Activated naive CD4-positive, alpha-beta T cell treated with anti-CD3 and anti-CD28 coated beads for 36 hours (primary cell): ENCODE results near the gene NFKB2. TPM values are rescaled to one million over a fixed set of nuclear protein-coding genes. Genes with fewer than 3 reads are reported as not detected.
A peak's percentile ranks its signal among the peaks of the same experiment; 100 is the strongest.

ENCODE experiments used
- CTCF ChIA-PET: fragments of 350-600 bp; sonication (Branson Sonifier 250); formaldehyde crosslinking; loops from one replicate; lab custom pipeline; 2021; ENCODE audit warnings: antibody characterized with exemption; lab: Charles Lee
- DNase-seq: peaks from one replicate; pipeline ENCODE4 v3.0.0-alpha.2; 2020
- H3K27ac Mint-ChIP-seq: one replicate; pipeline ENCODE4 v1.8.0; 2021; ENCODE audit warnings: mild to moderate bottlenecking, mixed read lengths
- H3K27me3 Mint-ChIP-seq: one replicate; pipeline ENCODE4 v1.8.0; 2021; ENCODE audit warnings: low read depth, mixed read lengths
- H3K36me3 Mint-ChIP-seq: one replicate; pipeline ENCODE4 v1.8.0; 2021; ENCODE audit warnings: low read depth, mixed read lengths
- H3K4me1 Mint-ChIP-seq: one replicate; pipeline ENCODE4 v1.8.0; 2021; ENCODE audit warnings: low read depth, mixed read lengths
- H3K4me3 Mint-ChIP-seq: one replicate; pipeline ENCODE4 v1.8.0; 2021; ENCODE audit warnings: mild to moderate bottlenecking, moderate library complexity, mixed read lengths
- H3K9me3 Mint-ChIP-seq: one replicate; pipeline ENCODE4 v1.8.0; 2021; ENCODE audit warnings: mixed read lengths
- intact Hi-C: fragments of 100-400 bp; cut with micrococcal nuclease; formaldehyde crosslinking; loops from one replicate; pipeline ENCODE4 v1.15.1; 2023
- total RNA-seq, 2 experiments: library from RNA; stranded (reverse); gene quantifications; one replicate each; pipeline ENCODE4 v1.2.3, GENCODE V29; 2021

The NFKB2 gene
- total RNA-seq, 2 experiments from 2014 or later = 328 to 345 TPM

DNA sequence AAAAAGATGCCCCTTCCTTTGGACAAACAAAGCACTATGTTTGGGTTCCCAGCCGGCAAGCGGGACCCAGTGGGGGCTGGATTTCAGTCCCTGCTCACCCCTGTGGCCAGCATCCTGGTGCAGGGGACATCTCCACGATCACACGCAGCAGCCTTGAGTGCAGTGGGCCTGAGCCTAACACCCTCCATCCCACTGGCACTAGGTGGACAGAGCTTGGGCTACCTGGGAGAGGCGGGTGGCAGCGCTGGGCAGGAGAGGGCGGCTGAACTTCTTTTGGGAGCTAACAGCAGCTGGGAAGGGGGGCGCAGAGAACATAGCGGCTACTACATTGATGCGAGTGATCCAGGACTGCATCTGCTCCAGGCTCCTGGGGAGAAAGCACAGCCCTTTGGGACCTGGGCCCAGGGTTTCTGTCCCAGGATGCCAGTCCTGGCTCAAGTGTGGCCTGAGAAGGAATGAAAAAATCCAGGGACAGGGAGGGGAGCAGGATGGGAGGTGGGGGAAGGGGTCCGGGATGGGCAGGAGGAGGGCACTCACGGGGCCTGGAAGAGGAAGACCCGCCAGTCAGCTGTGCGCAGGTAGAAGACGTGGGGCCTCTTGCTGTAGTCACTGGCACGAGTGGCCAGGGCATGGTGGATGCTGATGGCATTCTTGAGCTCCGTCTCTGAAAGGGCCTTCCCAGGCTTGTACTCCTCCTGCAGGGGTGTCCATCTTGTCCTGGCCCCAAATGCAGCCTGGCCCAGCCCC lies 9.0 kb downstream of the NFKB2 start:
- H3K4me3 Mint-ChIP-seq = no peak overlapping the region
- peaks cover 28% of the 10 kb centered on the region for H3K4me1 Mint-ChIP-seq
- H3K27ac Mint-ChIP-seq = peak overlapping the region; percentile 30
- peaks cover 27% of the 10 kb centered on the region for H3K36me3 Mint-ChIP-seq
- CTCF ChIA-PET = interaction anchor here (0.6 to 2.6 kb wide), 4 partner anchors 11 to 104 kb away, joined by 3 to 12 read pairs (median 4); partner anchors contain the start of gene FBXL15
- no peaks in the 10 kb centered on the region for H3K9me3 Mint-ChIP-seq
- intact Hi-C loops = no loop called here
- H3K27me3 Mint-ChIP-seq = no peaks in the 10 kb centered on the region
- peak; percentile 13 for DNase-seq

DNA sequence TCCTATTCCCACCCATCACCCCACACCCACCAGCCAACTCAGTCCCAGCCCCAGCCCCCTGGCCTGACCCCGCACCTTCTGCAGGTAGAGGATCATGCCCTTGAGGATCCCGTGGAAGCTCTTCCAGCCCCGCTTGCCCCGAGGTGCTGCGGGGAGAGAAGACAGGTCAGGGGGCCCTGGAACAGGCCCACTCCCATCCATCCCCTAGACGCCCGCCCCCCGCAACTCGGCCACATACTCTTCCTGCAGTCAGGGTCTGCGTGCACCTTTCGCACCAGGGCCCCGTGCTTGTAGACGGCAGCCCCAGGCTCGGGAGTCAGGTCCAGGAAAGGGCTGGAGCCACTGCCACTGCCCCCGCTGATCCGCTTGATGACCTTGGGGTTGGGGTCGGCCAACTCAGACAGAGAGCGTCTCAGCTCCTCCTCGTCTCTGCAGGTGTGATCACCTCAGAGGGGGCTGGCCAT lies 9.6 kb downstream of the NFKB2 start:
- H3K27me3 Mint-ChIP-seq = no peaks in the 10 kb centered on the region
- H3K27ac Mint-ChIP-seq = no peak overlapping the region
- H3K9me3 Mint-ChIP-seq = no peaks in the 10 kb centered on the region
- no peak overlapping the region for H3K4me3 Mint-ChIP-seq
- CTCF ChIA-PET = interaction anchor here (0.7 to 1.3 kb wide), 2 partner anchors 12 to 69 kb away, joined by 3 to 4 read pairs; no protein-coding TSS in a partner anchor
- intact Hi-C loops = no loop called here
- no peak for DNase-seq
- H3K36me3 Mint-ChIP-seq = peaks cover 21% of the 10 kb centered on the region
- peaks cover 28% of the 10 kb centered on the region for H3K4me1 Mint-ChIP-seq

DNA sequence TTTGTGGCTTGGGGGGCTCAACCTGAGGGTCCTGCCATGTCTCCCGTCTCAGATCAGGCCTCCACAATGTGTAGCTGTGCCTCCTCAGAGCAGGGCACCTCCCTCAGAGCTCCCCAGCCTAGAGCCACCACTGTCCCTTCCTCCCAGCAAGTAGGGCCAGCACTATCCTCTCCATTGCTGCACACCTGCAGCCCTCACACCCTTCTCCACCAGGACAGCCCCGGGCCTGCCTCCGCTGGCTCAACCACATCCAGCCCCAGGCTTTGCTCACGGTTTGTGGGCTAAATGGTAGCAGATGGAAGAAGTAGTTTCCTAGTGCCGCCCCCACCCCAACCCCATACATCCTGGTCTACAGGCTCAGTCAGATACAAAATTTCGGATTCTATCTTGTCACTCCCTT lies 10.1 kb downstream of the NFKB2 start:
- no peak overlapping the region for H3K4me3 Mint-ChIP-seq
- DNase-seq = peak; percentile 19
- CTCF ChIA-PET = interaction anchor here (1.1 to 2.3 kb wide), 4 partner anchors 9 to 17 kb away, joined by 4 to 8 read pairs (median 4); partner anchors contain the start of gene FBXL15
- H3K36me3 Mint-ChIP-seq = peaks cover 16% of the 10 kb centered on the region
- no peaks in the 10 kb centered on the region for H3K9me3 Mint-ChIP-seq
- H3K4me1 Mint-ChIP-seq = peaks cover 23% of the 10 kb centered on the region
- peak overlapping the region; percentile 33 for H3K27ac Mint-ChIP-seq
- intact Hi-C loops = no loop called here
- no peaks in the 10 kb centered on the region for H3K27me3 Mint-ChIP-seq

DNA sequence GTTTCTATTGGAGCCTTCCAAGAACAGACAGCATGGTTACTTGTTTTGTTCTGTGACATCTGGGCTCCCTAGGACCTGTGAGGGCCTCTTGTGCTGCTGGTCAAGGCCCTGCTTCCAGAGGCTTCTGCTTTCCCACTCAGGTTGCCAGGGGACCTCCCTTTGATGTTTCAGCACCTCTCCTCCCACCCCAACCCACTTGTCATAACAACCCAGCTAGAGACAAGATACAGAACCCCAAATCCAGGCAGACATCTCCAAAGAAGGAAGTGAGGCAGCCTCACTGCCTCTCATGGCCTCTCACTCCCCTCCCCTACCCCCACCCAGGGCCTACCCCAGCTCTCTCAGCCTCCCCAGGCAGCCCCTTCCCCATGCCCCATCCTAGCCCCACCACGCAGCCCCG lies 11.3 kb downstream of the NFKB2 start:
- no peak overlapping the region for H3K27ac Mint-ChIP-seq
- no peaks in the 10 kb centered on the region for H3K9me3 Mint-ChIP-seq
- CTCF ChIA-PET = interaction anchor here (0.9 to 2.3 kb wide), 4 partner anchors 8 to 16 kb away, joined by 3 to 8 read pairs (median 4); partner anchors contain the start of genes FBXL15 and NFKB2
- peaks cover 6% of the 10 kb centered on the region for H3K36me3 Mint-ChIP-seq
- H3K4me3 Mint-ChIP-seq = no peak overlapping the region
- H3K27me3 Mint-ChIP-seq = no peaks in the 10 kb centered on the region
- H3K4me1 Mint-ChIP-seq = peaks cover 27% of the 10 kb centered on the region
- no peak for DNase-seq
- intact Hi-C loops = no loop called here

DNA sequence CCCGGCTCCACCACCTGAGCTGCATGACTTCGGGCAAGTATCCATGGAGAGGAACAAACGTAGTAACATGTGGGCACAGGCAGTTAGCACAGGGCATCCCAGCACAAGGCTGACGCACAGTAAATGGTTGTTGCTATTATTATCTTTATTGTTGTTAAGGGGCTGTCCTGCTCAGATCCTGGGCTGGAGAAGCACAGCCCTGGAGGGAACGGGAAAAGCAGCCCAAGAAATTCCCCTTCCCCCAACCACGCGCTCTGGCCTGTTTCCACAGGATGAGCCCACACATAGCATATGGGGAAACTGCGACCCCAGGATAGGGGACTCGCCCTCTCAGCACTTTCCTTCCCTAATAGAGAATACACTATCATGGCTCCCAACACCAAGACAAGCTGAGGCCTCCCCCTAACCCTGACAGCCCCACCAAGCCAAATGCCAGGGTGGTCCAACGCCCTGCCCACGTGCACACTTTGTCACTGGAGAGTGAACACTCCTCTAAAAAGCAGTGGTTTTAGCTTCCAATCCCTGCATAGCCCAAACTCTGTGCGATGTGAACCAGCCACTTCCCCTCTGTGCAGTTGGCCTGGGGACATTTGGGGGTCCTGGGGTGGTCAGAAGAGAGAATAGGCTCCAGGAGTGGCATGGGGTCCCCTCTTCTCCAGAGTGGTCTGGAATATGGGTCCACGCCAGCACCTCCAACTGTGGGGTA lies 12.1 kb downstream of the NFKB2 start:
- no peaks in the 10 kb centered on the region for H3K36me3 Mint-ChIP-seq
- H3K4me3 Mint-ChIP-seq = peak overlapping the region; percentile 63
- intact Hi-C loops = no loop called here
- H3K27ac Mint-ChIP-seq = no peak overlapping the region
- no peaks in the 10 kb centered on the region for H3K27me3 Mint-ChIP-seq
- no peaks in the 10 kb centered on the region for H3K9me3 Mint-ChIP-seq
- DNase-seq = no peak
- CTCF ChIA-PET = interaction anchor here (0.9 to 2.3 kb wide), 5 partner anchors 9 to 15 kb away, joined by 3 to 8 read pairs (median 3); partner anchors contain the start of genes FBXL15 and NFKB2
- peaks cover 23% of the 10 kb centered on the region for H3K4me1 Mint-ChIP-seq

DNA sequence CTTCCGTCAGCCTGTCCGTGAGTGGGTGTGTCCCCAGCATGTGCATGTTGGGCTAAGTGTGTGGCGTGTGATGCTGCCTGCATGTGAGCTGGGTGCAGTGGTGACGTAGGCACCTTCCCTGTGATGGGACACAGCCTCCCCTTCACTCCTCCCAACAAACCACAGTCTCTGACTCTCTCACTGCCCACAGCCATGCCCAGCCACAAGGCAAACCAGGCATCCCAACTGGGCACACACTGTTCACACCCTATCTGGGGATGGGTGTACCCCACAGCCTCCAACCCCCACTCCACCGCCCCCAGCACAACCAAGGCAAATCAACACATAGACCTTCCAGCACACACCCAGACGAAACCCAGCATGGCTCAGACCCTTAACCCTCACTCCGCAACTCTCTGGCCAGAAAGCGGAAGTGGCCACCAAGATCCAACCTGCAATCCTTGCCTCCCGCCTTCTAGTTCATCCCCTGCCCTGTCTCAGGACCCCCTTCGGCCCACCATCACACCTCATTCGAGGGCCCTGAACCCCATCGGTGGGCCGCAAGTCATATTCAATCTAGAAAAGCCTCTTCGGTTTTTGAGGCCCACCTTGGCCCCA lies 12.7 kb downstream of the NFKB2 start:
- intact Hi-C loops = no loop called here
- Mint-ChIP-seq H3K4me1 (peaks cover 27% of the 10 kb centered on the region), H3K36me3 (no peaks in the 10 kb centered on the region), H3K9me3 (no peaks in the 10 kb centered on the region), H3K27ac (peak overlapping the region; percentile 32), H3K27me3 (no peaks in the 10 kb centered on the region), H3K4me3 (peak overlapping the region; percentile 63)
- CTCF ChIA-PET = interaction anchor here (0.9 to 1.3 kb wide), 2 partner anchors 9 to 15 kb away, joined by 3 to 4 read pairs; no protein-coding TSS in a partner anchor
- no peak for DNase-seq

DNA sequence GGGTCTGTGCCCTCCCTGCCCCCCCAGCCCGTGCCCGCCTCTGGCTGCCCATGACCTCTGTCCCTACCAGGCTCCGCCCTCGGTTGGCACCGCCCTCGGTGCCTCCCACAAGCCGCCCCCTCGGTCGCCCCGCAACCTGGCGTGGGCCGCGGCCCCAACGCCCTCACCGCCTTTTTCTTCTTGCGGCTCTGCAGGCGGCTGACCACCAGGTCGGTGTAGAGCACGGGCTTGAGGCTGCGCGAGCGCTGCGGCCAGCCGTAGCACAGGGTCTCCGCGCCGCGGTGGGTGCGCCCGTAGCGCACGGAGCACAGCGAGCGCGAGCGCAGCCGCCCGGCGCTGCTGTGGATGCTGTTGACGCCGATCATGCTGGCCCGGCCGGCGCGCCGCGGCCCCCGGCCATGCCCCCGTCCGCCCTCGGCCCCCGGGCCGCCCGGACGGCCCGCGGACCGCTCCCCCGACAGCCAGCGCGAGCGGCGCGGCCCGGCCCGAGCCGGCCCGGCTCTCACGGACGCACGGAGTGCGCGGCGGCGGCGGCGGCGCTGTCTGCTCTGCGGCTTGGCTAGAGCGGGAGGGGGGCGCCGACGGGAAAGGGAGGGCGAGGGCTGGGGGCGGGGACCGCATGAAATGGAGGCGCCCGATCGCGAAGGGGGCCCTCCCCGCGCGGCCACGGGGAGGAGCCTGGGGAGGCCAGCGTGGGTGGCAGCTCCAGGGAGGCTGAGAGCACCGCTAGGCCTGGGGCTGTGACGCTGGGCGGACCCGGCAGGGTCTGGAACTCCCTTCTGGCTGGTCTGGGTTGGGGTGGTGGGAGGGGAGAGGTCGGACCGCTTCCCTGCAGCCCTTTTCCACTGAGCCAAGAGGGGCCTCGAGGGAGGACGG lies 13.5 kb downstream of the NFKB2 start:
- CTCF ChIA-PET = interaction anchor here (0.7 to 2.0 kb wide), 8 partner anchors 10 to 177 kb away, joined by 3 to 23 read pairs (median 4); no protein-coding TSS in a partner anchor
- Mint-ChIP-seq H3K4me1 (peaks cover 28% of the 10 kb centered on the region), H3K27ac (no peak overlapping the region), H3K4me3 (peak overlapping the region; percentile 74), H3K9me3 (no peaks in the 10 kb centered on the region), H3K27me3 (no peaks in the 10 kb centered on the region), H3K36me3 (no peaks in the 10 kb centered on the region)
- peak; percentile 85 for DNase-seq
- intact Hi-C loops = loop anchor here (1.0 kb wide), 2 partner anchors 12 to 14 kb away; partner anchors contain the start of gene NFKB2

DNA sequence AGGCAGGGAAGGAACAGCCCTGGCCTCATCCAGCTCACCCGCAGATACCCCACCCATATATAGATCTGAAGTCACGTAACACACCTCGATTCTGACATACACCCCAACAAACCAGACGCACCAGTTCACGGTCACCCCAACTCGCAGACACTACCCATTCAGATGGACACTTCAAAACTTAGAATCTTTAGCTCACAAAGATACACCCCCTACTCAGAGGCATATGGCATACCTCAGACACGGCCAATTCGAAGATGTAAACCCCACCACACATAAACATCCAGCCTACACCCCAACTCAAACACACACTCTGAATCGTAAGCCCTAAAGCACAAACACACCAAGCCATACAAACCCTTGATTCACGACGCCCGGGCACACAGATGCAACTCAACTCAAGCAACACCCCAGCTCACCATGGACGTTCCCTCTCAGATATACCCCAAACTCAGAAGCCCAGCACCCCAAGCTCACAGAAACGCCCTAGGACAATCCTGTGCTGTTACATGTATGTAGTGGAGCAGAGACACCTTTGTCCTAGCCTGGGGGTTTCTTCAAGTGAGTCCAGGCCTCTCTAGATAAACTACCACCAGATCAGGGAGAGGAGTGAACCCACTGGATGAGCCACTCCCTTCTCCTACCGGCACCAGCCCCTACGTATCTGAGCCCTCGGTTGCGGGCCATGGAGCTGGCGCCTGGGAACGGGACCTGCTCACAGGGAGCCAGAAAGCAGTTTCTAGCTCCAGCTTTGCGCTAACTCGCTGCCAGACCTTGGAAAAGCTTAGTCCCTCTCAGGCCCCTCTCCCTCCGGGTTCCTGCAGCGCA lies 14.3 kb downstream of the NFKB2 start:
- peak overlapping the region; percentile 3 for H3K27ac Mint-ChIP-seq
- peaks cover 2% of the 10 kb centered on the region for H3K27me3 Mint-ChIP-seq
- CTCF ChIA-PET = interaction anchor here (0.7 to 2.0 kb wide), 11 partner anchors 11 to 178 kb away, joined by 3 to 23 read pairs (median 4); partner anchors contain the start of gene FBXL15
- peaks cover 28% of the 10 kb centered on the region for H3K4me1 Mint-ChIP-seq
- intact Hi-C loops = loop anchor here (1.0 kb wide), 2 partner anchors 11 to 15 kb away; partner anchors contain the start of gene NFKB2
- DNase-seq = peak; percentile 21
- H3K36me3 Mint-ChIP-seq = no peaks in the 10 kb centered on the region
- no peaks in the 10 kb centered on the region for H3K9me3 Mint-ChIP-seq
- peak overlapping the region; percentile 74 for H3K4me3 Mint-ChIP-seq

DNA sequence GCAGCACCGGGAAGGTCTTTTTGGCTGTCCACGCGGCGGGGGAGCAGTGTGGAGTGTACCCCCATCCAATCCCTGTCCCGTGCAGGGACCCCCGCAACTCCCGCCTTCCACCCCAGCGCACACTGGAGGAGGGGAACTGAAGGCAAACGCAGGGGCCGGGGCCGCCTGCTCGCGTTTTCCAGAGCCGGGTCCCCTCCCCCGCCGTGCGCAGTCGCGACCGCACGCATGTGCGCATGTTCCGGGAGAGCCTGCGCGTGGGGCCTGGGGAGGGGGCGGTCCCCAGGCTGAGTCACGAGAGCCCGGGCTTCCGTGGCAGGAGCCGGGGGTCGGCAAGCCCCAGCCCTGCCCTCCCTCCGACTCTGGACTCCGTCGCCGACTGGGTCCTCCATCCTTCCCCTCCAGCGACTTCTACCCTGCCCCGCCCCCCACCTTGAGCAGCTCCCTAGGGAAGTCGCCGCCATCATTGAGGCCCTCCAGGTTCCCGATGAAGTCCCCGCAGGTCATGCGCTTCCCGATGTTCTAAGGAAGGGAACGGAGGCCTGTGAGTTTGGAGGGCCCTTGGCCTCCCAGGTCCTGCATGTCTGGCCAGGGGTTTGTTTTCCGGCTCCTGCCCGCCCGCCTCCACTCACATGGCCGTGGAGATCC lies 15.0 kb downstream of the NFKB2 start:
- Mint-ChIP-seq H3K4me1 (peaks cover 28% of the 10 kb centered on the region), H3K4me3 (peak overlapping the region; percentile 74), H3K9me3 (no peaks in the 10 kb centered on the region), H3K27ac (peak overlapping the region; percentile 19), H3K27me3 (peaks cover 3% of the 10 kb centered on the region), H3K36me3 (no peaks in the 10 kb centered on the region)
- intact Hi-C loops = no loop called here
- CTCF ChIA-PET = interaction anchor here (1.2 to 2.0 kb wide), 9 partner anchors 10 to 179 kb away, joined by 3 to 23 read pairs (median 4); partner anchors contain the start of gene FBXL15
- peak; percentile 78 for DNase-seq
